ENCODE measurements around the gene GNAZ.

The GNAZ gene

DNA sequence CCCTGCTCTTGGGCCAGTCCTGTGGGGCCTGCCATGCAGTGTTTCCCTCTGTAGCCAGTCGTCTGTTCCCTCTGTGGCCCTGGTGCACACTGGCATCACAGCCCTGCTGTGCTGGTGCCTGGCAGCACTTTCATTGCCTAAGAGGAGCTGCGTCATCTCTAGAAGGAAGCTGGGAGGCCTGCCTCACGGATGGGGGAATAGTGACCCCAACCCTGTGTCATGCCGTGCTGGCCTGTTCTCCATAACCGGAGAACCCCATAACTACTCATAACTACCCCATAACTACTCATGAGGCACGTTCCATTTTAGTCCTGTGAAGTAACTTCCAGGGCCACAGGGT lies 88.9 kb downstream of the GNAZ start:
- no peak for DNase-seq

DNA sequence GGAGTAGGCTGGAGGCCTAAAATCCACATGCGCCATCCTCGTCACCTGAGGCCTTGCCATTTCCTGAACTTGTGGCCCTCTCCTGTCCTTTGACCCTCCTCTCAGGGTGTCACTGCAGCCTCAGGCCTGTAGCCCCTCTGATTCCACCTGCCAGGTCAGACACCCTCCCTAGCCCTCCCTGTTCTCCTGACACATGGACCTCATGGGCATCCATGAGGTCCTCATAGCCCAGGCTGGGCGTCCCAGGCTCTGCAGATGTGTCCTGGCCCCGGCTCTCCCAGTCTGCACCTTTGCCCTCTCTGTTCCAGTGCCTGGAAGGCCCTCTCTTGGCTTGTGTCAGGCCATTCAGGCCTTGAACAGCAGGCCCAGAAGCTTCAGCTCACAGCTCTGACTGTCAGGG lies 90.7 kb downstream of the GNAZ start:
- no peak for DNase-seq

DNA sequence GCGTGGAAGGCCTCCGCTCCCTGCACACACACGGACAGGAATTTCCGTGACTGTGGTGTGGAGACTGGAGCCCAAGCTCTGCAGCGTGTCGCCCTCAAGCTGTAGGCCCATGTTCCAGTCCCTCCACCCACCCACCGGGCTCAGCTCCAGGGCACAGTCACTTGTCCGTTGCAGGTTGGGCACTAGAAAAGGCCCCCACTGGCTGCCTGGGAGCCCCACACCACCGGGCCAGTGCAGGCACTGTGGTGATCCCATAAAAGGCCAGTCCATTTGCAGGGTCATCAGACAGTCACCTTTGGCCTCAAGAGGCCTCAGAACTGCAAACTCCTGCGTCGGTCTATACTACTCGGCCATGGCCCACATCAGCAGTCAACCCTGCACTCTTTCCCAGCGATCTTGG lies 91.3 kb downstream of the GNAZ start:
- DNase-seq: no peak

DNA sequence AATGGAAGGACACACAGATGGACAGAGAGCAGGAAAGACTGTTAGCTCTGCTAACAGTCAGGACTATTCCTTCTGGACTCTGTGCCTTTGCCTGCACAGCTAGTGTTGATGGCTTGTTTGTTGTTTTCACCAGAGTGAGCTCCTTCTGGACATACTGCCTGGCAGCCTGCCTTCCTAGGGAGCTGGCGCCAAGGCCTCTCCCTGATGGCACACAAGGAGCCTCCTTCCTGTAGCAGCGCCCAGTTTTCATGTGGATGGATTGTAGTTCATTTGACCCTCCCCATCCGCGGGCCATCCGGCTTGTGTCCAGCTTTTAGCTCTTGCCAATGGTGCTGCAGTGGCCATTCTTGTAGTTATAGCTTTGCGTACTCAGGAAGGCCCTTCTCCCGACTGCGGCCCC lies 93.3 kb downstream of the GNAZ start:
- DNase-seq: no peak

DNA sequence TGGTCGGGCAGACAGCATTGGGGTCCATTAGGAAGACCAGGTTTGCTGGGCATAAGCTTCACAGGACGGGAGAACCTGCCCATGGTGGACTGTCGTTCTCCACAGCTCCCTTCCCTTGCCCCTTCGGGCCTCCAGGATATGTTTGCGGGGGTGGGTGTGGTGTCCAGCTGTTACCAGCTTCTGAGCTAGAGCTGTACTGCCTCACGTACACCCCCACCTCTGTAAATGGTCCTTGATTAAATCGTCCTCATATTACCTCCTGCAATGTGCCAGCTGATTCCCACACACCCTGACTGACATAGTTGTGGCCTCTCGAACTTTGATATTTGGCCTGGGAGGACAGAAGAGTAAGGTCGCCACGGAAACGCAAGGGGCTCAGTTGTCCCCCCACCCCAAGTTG lies 93.8 kb downstream of the GNAZ start:
- no peak for DNase-seq

DNA sequence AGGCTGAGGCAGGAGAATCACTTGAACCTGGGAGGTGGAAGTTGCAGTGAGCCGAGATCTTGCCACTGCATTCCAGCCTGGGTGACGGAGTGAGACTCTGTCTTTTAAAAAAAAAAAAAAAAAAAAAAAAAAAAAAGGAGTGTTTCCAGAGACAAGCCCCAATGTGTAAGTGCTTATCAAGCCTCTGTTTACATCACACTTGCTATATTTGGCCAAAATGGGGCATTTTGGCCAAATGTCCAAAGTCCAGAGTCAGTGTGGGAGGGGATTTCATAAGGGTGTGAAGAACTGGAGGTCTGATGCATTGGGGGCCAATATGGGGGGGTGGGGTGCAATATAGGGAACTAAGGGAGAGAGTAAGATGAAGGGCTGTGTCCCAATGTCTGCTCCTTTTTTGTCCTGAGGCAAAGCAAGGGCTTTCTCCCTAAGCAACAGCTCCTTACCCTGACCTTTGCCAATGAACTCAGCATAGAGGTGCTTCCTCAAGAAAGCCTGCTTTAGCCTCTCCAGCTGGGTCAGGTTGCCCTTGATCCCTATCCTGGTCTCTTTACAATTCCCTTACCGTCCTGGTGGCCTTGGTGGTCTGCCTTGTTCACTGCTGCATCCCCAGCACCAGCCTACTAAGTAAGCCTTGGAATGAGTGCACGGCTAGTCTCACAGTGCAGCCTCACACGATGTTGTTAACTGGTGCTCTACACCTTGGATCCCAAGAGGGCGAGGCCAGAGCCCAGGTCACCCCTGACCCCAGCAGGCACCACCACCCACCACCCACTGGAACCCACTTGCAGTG lies 95.9 kb downstream of the GNAZ start:
- no peak for DNase-seq

DNA sequence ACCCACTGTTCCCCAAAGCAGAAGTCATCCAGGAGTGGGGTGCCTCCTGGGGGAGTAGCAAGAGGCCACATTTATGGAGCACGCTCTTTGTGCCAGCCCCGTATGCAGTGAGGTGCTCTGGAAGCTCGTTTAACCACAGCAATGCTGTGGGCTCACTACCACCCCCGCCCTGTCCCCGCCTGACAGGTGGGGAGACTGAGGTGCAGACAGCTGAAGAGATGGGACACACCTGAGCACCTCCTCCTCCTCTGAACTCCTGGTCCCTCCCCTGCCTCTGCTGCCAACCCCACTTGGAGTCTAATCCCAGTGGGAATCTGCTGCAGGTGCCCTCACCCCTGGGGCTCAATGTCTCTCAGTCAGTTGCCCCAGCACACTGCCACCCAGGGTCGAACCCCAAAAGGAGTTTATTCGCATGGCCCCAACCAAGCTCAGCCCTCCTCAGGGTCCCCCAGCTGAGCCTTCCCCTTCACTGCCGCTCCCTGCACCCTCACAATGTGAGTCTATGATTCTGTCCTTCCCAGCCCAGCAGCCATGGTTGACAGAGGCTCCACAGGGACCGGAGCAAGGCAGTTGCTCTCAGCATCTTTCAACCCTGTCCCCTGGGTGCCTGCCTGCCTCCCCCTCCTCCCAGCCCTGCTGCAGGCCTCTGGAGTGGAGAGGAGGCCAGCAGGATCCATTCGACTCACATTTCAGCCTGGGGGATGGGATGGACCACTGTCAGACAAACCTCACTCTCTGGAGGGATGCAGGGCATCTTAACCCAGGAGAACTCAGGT lies 96.7 kb downstream of the GNAZ start:
- no peak for DNase-seq

DNA sequence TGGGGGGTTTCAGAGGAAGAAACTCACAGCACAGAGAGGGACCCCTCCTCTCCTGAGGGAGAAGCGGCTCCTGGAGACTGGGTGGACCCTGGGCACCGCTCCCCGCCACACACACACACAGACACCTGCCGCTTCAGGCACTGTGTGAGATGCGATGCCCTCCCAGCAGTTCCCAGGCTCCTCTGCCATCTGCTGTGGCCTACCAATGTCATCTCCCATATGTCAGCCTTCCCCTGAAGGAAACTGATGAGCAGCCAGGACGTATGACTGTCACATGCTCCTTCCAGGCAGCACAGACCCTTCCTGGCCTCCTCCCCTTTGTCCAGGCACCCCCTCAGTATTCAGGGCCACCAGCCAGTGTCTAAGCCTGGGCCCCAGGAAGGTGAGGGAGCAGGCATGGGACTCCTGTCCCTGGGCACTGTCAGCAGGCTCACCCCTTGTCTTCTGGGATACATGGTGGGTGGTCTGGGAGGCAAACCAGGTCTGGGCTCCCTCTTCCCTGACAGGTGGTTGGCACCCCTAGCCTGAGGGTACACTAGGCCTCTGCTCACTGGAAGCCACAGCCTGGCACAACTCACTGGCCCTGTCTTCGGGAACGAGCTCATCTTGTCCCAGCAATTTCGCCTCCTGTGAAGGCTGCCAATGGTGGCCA lies 98.2 kb downstream of the GNAZ start:
- DNase-seq: no peak

DNA sequence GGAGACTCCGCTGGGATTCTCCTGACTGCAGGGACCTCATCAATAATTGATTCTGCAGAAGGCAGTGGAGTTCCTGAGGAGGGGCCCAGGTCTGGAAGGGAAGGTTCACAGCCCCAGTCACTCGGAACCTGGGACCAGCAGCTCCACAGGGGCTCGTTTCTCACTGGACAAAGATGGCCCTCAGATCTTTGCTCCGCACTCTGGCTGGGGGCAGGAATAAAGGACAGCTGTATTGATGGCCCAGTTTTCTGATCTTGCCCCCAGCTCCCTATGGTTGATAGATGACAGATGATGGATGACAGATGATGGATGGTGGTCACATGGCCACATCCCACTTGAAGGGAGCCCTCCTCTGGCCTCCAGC lies 98.7 kb downstream of the GNAZ start:
- no peak for DNase-seq

All from activated T-cell treated with anti-CD3 and anti-CD28 coated beads for 4 hours (primary cell).